Trophoblast cell (in vitro differentiated cells and primary cell): ENCODE results near the gene HDAC9.

Source experiments
- DNase-seq, 2 donors: peaks; one replicate each; pipeline ENCODE4 v3.0.0-alpha.2; 2016
- H2AFZ ChIP-seq: 2 replicates; pipeline ENCODE4 v1.6.1; 2013; ENCODE audit warnings: low read length, moderate library complexity, mild to moderate bottlenecking; ENCODE audit not compliant: insufficient read depth, poor library complexity
- H2AK5ac ChIP-seq: 2 replicates; pipeline ENCODE4 v1.6.1; 2013; ENCODE audit warnings: mild to moderate bottlenecking, low read length
- H2BK120ac ChIP-seq: 2 replicates; pipeline ENCODE4 v1.6.1; 2013; ENCODE audit warnings: low read length, mild to moderate bottlenecking, moderate library complexity; ENCODE audit not compliant: insufficient read depth, poor library complexity
- H2BK12ac ChIP-seq: 2 replicates; pipeline ENCODE4 v1.6.1; 2013; ENCODE audit warnings: mild to moderate bottlenecking, low read length, moderate library complexity
- H2BK5ac ChIP-seq: 2 replicates; pipeline ENCODE4 v1.6.1; 2013; ENCODE audit warnings: low read length, low read depth, moderate library complexity, mild to moderate bottlenecking; ENCODE audit not compliant: poor library complexity
- H3K14ac ChIP-seq: 2 replicates; pipeline ENCODE4 v1.6.1; 2013; ENCODE audit warnings: mild to moderate bottlenecking, low read length
- H3K18ac ChIP-seq: 2 replicates; pipeline ENCODE4 v1.6.1; 2013; ENCODE audit warnings: mild to moderate bottlenecking, low read length
- H3K23ac ChIP-seq: 2 replicates; pipeline ENCODE4 v1.6.1; 2013; ENCODE audit warnings: low read length
- H3K27ac ChIP-seq: 2 replicates; pipeline ENCODE4 v1.5.1; 2013; ENCODE audit warnings: low read depth, mild to moderate bottlenecking, inconsistent platforms, low read length, moderate library complexity
- H3K27me3 ChIP-seq: 2 replicates; pipeline ENCODE4 v1.6.1; 2013; ENCODE audit warnings: inconsistent platforms, mild to moderate bottlenecking, low read length, moderate library complexity; ENCODE audit not compliant: insufficient read depth
- H3K36me3 ChIP-seq, 2 experiments: 1 replicate in 1 of 2; 2 replicates in 1 of 2; pipeline ENCODE4 v1.6.1; 2013; ENCODE audit warnings: low read length in 2 of 2, mild to moderate bottlenecking in 2 of 2, moderate library complexity in 1 of 2; ENCODE audit not compliant: insufficient read depth in 2 of 2, control insufficient read depth in 1 of 2
- H3K4ac ChIP-seq: 2 replicates; pipeline ENCODE4 v1.6.1; 2013; ENCODE audit warnings: low read depth, mild to moderate bottlenecking, low read length, moderate library complexity
- H3K4me1 ChIP-seq, 2 experiments: 1 replicate in 1 of 2; 2 replicates in 1 of 2; pipeline ENCODE4 v1.6.1; 2013; ENCODE audit warnings: low read length in 2 of 2, mild to moderate bottlenecking in 2 of 2, moderate library complexity in 1 of 2; ENCODE audit not compliant: insufficient read depth in 2 of 2, control insufficient read depth in 1 of 2
- H3K4me2 ChIP-seq: 2 replicates; pipeline ENCODE4 v1.6.1; 2013; ENCODE audit warnings: inconsistent platforms, mild to moderate bottlenecking, low read length, moderate library complexity
- H3K4me3 ChIP-seq: 2 replicates; pipeline ENCODE4 v1.5.1; 2013; ENCODE audit warnings: mild to moderate bottlenecking, low read depth, low read length, inconsistent platforms
- H3K79me1 ChIP-seq: one replicate; pipeline ENCODE4 v1.6.1; 2013; ENCODE audit warnings: low read length
- H3K79me2 ChIP-seq: 2 replicates; pipeline ENCODE4 v1.6.1; 2013; ENCODE audit warnings: low read length, mild to moderate bottlenecking; ENCODE audit not compliant: control insufficient read depth, insufficient read depth, poor library complexity
- H3K9ac ChIP-seq: 2 replicates; pipeline ENCODE4 v1.6.1; 2013; ENCODE audit warnings: mild to moderate bottlenecking, low read length
- H3K9me3 ChIP-seq: 2 replicates; pipeline ENCODE4 v1.6.1; 2013; ENCODE audit warnings: low read depth, mild to moderate bottlenecking, control low read depth, inconsistent platforms, low read length; ENCODE audit not compliant: insufficient read depth
- H4K12ac ChIP-seq: 2 replicates; pipeline ENCODE4 v1.6.1; 2013; ENCODE audit warnings: low read depth, mild to moderate bottlenecking, low read length, moderate library complexity
- H4K8ac ChIP-seq: 2 replicates; pipeline ENCODE4 v1.6.1; 2013; ENCODE audit warnings: low read depth, mild to moderate bottlenecking, low read length, moderate library complexity
- H4K91ac ChIP-seq: one replicate; pipeline ENCODE4 v1.6.1; 2013; ENCODE audit warnings: low read depth, mild to moderate bottlenecking, low read length, moderate library complexity
- WGBS: extraction: QIAGEN DNeasy Blood & Tissue Kit; methylation state at CpG from one replicate; pipeline ENCODE4 v1.1.7; 2013; ENCODE audit warnings: missing lambda C conversion rate; ENCODE audit not compliant: insufficient read length, insufficient coverage; ENCODE audit errors: extremely low coverage; 5-methylcytosine and 5-hydroxymethylcytosine counted together

The HDAC9 gene

GRCh38 chr7:18901351-18901750 is 405.8 kb downstream of the HDAC9 start:
- no CpG with 5 or more reads among the region's 3 CpGs for WGBS
- H3K79me2 ChIP-seq, result no peaks in the 10 kb centered on the region
- H3K27me3 ChIP-seq, result no peaks in the 10 kb centered on the region
- no peak overlapping the region for H3K4ac ChIP-seq
- no peak overlapping the region for H2AFZ ChIP-seq
- H3K18ac ChIP-seq, result no peak overlapping the region
- H3K4me2 ChIP-seq, result no peak overlapping the region
- H4K91ac ChIP-seq, result no peak overlapping the region
- no peak overlapping the region for H4K12ac ChIP-seq
- H3K79me1 ChIP-seq, result no peaks in the 10 kb centered on the region
- H3K23ac ChIP-seq, result no peak overlapping the region
- no peak overlapping the region for H2BK120ac ChIP-seq
- H3K36me3 ChIP-seq, result no peaks in the 10 kb centered on the region
- H2AK5ac ChIP-seq, result no peak overlapping the region
- H3K14ac ChIP-seq, result no peak overlapping the region
- DNase-seq, result no peak
- no peaks in the 10 kb centered on the region for H3K4me1 ChIP-seq
- H2BK5ac ChIP-seq, result no peak overlapping the region
- H3K9me3 ChIP-seq, result no peaks in the 10 kb centered on the region
- H3K4me3 ChIP-seq, result no peak overlapping the region
- H3K9ac ChIP-seq, result no peak overlapping the region
- H2BK12ac ChIP-seq, result no peak overlapping the region
- H4K8ac ChIP-seq, result no peak overlapping the region
- no peak overlapping the region for H3K27ac ChIP-seq

DNA sequence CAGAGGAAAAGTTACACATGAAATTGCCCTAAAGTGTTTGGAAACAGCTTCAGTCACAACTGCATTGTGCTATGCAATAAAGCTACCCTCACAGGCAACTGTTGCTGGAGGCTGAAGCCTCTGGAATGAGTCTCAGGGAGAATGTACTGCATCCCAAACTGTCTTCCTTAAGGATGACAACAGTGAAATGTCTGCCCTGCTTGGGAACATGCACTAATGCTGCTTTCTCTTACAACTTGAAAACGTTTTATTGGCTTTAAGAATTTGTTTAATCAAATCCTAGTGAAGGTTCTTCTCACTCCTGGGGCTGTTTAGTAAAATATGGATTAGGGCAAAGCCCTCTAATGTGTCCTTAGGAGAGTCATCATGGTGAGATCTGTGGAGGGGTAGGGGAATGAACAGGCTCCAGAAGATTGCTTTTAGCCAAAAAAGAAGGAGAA is 406.5 kb downstream of the HDAC9 start:
- Histone ChIP-seq H3K4ac (no peak overlapping the region), H3K27ac (no peak overlapping the region), H3K23ac (no peak overlapping the region), H3K4me1 (no peaks in the 10 kb centered on the region), H3K79me1 (no peaks in the 10 kb centered on the region), H3K4me2 (no peak overlapping the region), H2BK120ac (no peak overlapping the region), H3K79me2 (no peaks in the 10 kb centered on the region), H3K4me3 (no peak overlapping the region), H3K14ac (no peak overlapping the region), H2BK5ac (no peak overlapping the region), H3K9ac (no peak overlapping the region), H4K91ac (no peak overlapping the region), H2AFZ (no peak overlapping the region), H3K36me3 (no peaks in the 10 kb centered on the region), H3K27me3 (no peaks in the 10 kb centered on the region), H4K8ac (no peak overlapping the region), H4K12ac (no peak overlapping the region), H2AK5ac (no peak overlapping the region), H3K9me3 (no peaks in the 10 kb centered on the region), H3K18ac (no peak overlapping the region), H2BK12ac (no peak overlapping the region)
- no peak for DNase-seq
- no CpG with 5 or more reads among the region's 1 CpG for WGBS

- H3K4me2 ChIP-seq, result no peak overlapping the region
- no peak overlapping the region for H2AFZ ChIP-seq
- no peak overlapping the region for H4K12ac ChIP-seq
- no peak overlapping the region for H4K91ac ChIP-seq
- H3K23ac ChIP-seq, result no peak overlapping the region
- no peak overlapping the region for H3K14ac ChIP-seq
- DNase-seq, result no peak
- no peaks in the 10 kb centered on the region for H3K4me1 ChIP-seq
- H3K27ac ChIP-seq, result no peak overlapping the region
- no peak overlapping the region for H3K9ac ChIP-seq
- no peaks in the 10 kb centered on the region for H3K9me3 ChIP-seq
- no peak overlapping the region for H2BK12ac ChIP-seq
- no peak overlapping the region for H3K4me3 ChIP-seq
- no peaks in the 10 kb centered on the region for H3K27me3 ChIP-seq
- no peak overlapping the region for H2AK5ac ChIP-seq
- H2BK120ac ChIP-seq, result no peak overlapping the region
- H3K79me1 ChIP-seq, result no peaks in the 10 kb centered on the region
- H2BK5ac ChIP-seq, result no peak overlapping the region
- no peak overlapping the region for H3K4ac ChIP-seq
- no peak overlapping the region for H3K18ac ChIP-seq
- H3K36me3 ChIP-seq, result no peaks in the 10 kb centered on the region
- no peak overlapping the region for H4K8ac ChIP-seq
- H3K79me2 ChIP-seq, result no peaks in the 10 kb centered on the region
Measured at GRCh38 chr7:18902892-18903291, 407.3 kb downstream of the HDAC9 start.

DNA sequence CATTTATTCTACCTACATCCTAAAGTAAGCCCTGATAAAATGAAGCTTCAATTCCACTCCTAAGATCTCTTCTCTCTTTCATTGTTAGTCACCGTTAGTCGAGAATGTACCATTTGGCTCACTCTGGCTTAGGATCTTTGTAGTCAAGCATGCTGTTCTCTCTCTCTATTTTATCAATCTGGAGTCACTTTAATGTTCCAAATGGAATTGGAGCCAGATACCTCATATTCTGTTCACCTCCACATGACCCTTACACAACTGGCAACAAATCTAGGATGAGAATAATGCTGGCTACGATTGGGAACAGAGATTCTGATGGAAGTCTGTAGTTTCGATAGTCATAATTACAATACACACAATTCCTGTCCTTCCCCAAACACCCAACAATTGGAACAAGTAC is 408.1 kb downstream of the HDAC9 start:
- Histone ChIP-seq H2BK120ac (no peak overlapping the region), H4K91ac (no peak overlapping the region), H2BK5ac (no peak overlapping the region), H2AFZ (no peak overlapping the region), H3K14ac (no peak overlapping the region), H3K79me2 (no peaks in the 10 kb centered on the region), H3K4ac (no peak overlapping the region), H2AK5ac (no peak overlapping the region), H3K9me3 (no peaks in the 10 kb centered on the region), H3K27me3 (no peaks in the 10 kb centered on the region), H4K12ac (no peak overlapping the region), H3K4me3 (no peak overlapping the region), H3K4me2 (no peak overlapping the region), H3K4me1 (no peaks in the 10 kb centered on the region), H3K18ac (no peak overlapping the region), H3K23ac (no peak overlapping the region), H3K9ac (no peak overlapping the region), H3K79me1 (no peaks in the 10 kb centered on the region), H2BK12ac (no peak overlapping the region), H3K36me3 (no peaks in the 10 kb centered on the region), H3K27ac (no peak overlapping the region), H4K8ac (no peak overlapping the region)
- DNase-seq, result no peak
- WGBS, result no CpG with 5 or more reads among the region's 4 CpGs
